Activated T-helper 2 cell treated with anti-CD3 and anti-CD28 coated beads, Interferon-gamma antibody, Interleukin-2, Interleukin-4, amounts not matched to agents 10 μg/mL and 5 μg/mL and 100 μg/mL, durations not matched to agents 14 hours and 24 hours and 36 hours (primary cell): ENCODE results near the gene CTNNA2. TPM values are rescaled to one million over a fixed set of nuclear protein-coding genes. Genes with fewer than 3 reads are reported as not detected.

Source experiments
- DNase-seq: peaks from one replicate; pipeline ENCODE4 v3.0.0; 2021; ENCODE audit warnings: low spot score
- H3K27ac Mint-ChIP-seq: one replicate; pipeline ENCODE4 v1.8.0; 2021; ENCODE audit warnings: mixed read lengths
- H3K27me3 Mint-ChIP-seq: one replicate; pipeline ENCODE4 v1.8.0; 2021; ENCODE audit warnings: low read depth, mixed read lengths
- H3K36me3 Mint-ChIP-seq: one replicate; pipeline ENCODE4 v1.8.0; 2021; ENCODE audit warnings: low read depth, mixed read lengths
- H3K4me1 Mint-ChIP-seq: one replicate; pipeline ENCODE4 v1.8.0; 2021; ENCODE audit warnings: low read depth, mixed read lengths
- H3K4me3 Mint-ChIP-seq: one replicate; pipeline ENCODE4 v1.8.0; 2021; ENCODE audit warnings: low read depth, mild to moderate bottlenecking, moderate library complexity, mixed read lengths
- H3K9me3 Mint-ChIP-seq: one replicate; pipeline ENCODE4 v1.8.0; 2021; ENCODE audit warnings: mixed read lengths
- intact Hi-C: fragments of 100-400 bp; cut with micrococcal nuclease; formaldehyde crosslinking; loops from one replicate; pipeline ENCODE4 v1.15.1; 2023
- total RNA-seq: library from RNA; stranded (reverse); gene quantifications from 2 replicates; pipeline ENCODE4 v1.2.3, GENCODE V29; 2022

CTNNA2 gene
- total RNA-seq, 1 donor from 2014 or later: not detected

- no peak overlapping the region for H3K27ac Mint-ChIP-seq
- H3K4me1 Mint-ChIP-seq: no peaks in the 10 kb centered on the region
- intact Hi-C loops: no loop called here
- H3K27me3 Mint-ChIP-seq: no peaks in the 10 kb centered on the region
- peaks cover 16% of the 10 kb centered on the region for H3K9me3 Mint-ChIP-seq
- H3K4me3 Mint-ChIP-seq: no peak overlapping the region
- no peaks in the 10 kb centered on the region for H3K36me3 Mint-ChIP-seq
- DNase-seq: no peak
These were observed 825.9 kb downstream of the CTNNA2 start for GRCh38 chr2:80338794-80339193.

GRCh38 chr2:80340022-80340421 is 827.2 kb downstream of the CTNNA2 start:
- no peak for DNase-seq
- Mint-ChIP-seq H3K27me3 (no peaks in the 10 kb centered on the region), H3K9me3 (peaks cover 15% of the 10 kb centered on the region), H3K4me1 (no peaks in the 10 kb centered on the region), H3K36me3 (no peaks in the 10 kb centered on the region), H3K27ac (no peak overlapping the region), H3K4me3 (no peak overlapping the region)
- intact Hi-C loops: no loop called here

GRCh38 chr2:80348078-80348477 is 835.2 kb downstream of the CTNNA2 start:
- H3K36me3 Mint-ChIP-seq: no peaks in the 10 kb centered on the region
- intact Hi-C loops: no loop called here

GRCh38 chr2:80348953-80349352 is 836.1 kb downstream of the CTNNA2 start:
- no peak for DNase-seq
- H3K27me3 Mint-ChIP-seq: no peaks in the 10 kb centered on the region
- H3K27ac Mint-ChIP-seq: no peak overlapping the region
- no peak overlapping the region for H3K4me3 Mint-ChIP-seq
- intact Hi-C loops: no loop called here
- H3K36me3 Mint-ChIP-seq: no peaks in the 10 kb centered on the region
- H3K9me3 Mint-ChIP-seq: peaks cover 31% of the 10 kb centered on the region
- H3K4me1 Mint-ChIP-seq: no peaks in the 10 kb centered on the region

More at GRCh38 chr2:80348078-80348477, 835.2 kb downstream of the CTNNA2 start:
- H3K4me1 Mint-ChIP-seq: no peaks in the 10 kb centered on the region
- H3K4me3 Mint-ChIP-seq: no peak overlapping the region
- no peaks in the 10 kb centered on the region for H3K27me3 Mint-ChIP-seq
- H3K9me3 Mint-ChIP-seq: peaks cover 28% of the 10 kb centered on the region
- DNase-seq: no peak
- no peak overlapping the region for H3K27ac Mint-ChIP-seq

GRCh38 chr2:80351231-80351630 is 838.4 kb downstream of the CTNNA2 start:
- Mint-ChIP-seq H3K4me3 (no peak overlapping the region), H3K9me3 (peaks cover 25% of the 10 kb centered on the region), H3K36me3 (no peaks in the 10 kb centered on the region), H3K27ac (no peak overlapping the region), H3K27me3 (no peaks in the 10 kb centered on the region), H3K4me1 (no peaks in the 10 kb centered on the region)
- DNase-seq: no peak
- intact Hi-C loops: no loop called here

- no peaks in the 10 kb centered on the region for H3K4me1 Mint-ChIP-seq
- intact Hi-C loops: no loop called here
- DNase-seq: no peak
- no peak overlapping the region for H3K4me3 Mint-ChIP-seq
- H3K27ac Mint-ChIP-seq: no peak overlapping the region
- no peaks in the 10 kb centered on the region for H3K36me3 Mint-ChIP-seq
- peaks cover 27% of the 10 kb centered on the region for H3K9me3 Mint-ChIP-seq
- no peaks in the 10 kb centered on the region for H3K27me3 Mint-ChIP-seq
These were observed 842.0 kb downstream of the CTNNA2 start for GRCh38 chr2:80354858-80355257.

- H3K36me3 Mint-ChIP-seq: no peaks in the 10 kb centered on the region
- peaks cover 6% of the 10 kb centered on the region for H3K9me3 Mint-ChIP-seq
- H3K27me3 Mint-ChIP-seq: no peaks in the 10 kb centered on the region
- no peaks in the 10 kb centered on the region for H3K4me1 Mint-ChIP-seq
- intact Hi-C loops: no loop called here
- no peak for DNase-seq
- no peak overlapping the region for H3K27ac Mint-ChIP-seq
- H3K4me3 Mint-ChIP-seq: no peak overlapping the region
These were observed 849.1 kb downstream of the CTNNA2 start for GRCh38 chr2:80361904-80362303.

GRCh38 chr2:80363330-80363729 is 850.5 kb downstream of the CTNNA2 start:
- peaks cover 6% of the 10 kb centered on the region for H3K9me3 Mint-ChIP-seq
- H3K36me3 Mint-ChIP-seq: no peaks in the 10 kb centered on the region
- H3K4me1 Mint-ChIP-seq: no peaks in the 10 kb centered on the region
- H3K27ac Mint-ChIP-seq: no peak overlapping the region
- no peak for DNase-seq
- H3K4me3 Mint-ChIP-seq: no peak overlapping the region
- intact Hi-C loops: no loop called here
- H3K27me3 Mint-ChIP-seq: no peaks in the 10 kb centered on the region

GRCh38 chr2:80363791-80364349 is 851.0 kb downstream of the CTNNA2 start:
- intact Hi-C loops: no loop called here
- H3K9me3 Mint-ChIP-seq: peaks cover 6% of the 10 kb centered on the region
- no peaks in the 10 kb centered on the region for H3K36me3 Mint-ChIP-seq
- no peaks in the 10 kb centered on the region for H3K27me3 Mint-ChIP-seq
- no peak for DNase-seq
- H3K4me3 Mint-ChIP-seq: no peak overlapping the region
- H3K4me1 Mint-ChIP-seq: no peaks in the 10 kb centered on the region
- H3K27ac Mint-ChIP-seq: no peak overlapping the region

- no peaks in the 10 kb centered on the region for H3K36me3 Mint-ChIP-seq
- no peak overlapping the region for H3K4me3 Mint-ChIP-seq
- H3K4me1 Mint-ChIP-seq: no peaks in the 10 kb centered on the region
- intact Hi-C loops: no loop called here
- peaks cover 10% of the 10 kb centered on the region for H3K9me3 Mint-ChIP-seq
- no peaks in the 10 kb centered on the region for H3K27me3 Mint-ChIP-seq
- no peak overlapping the region for H3K27ac Mint-ChIP-seq
- DNase-seq: no peak
These were observed 851.8 kb downstream of the CTNNA2 start for GRCh38 chr2:80364524-80365212.

GRCh38 chr2:80365762-80366161 is 852.9 kb downstream of the CTNNA2 start:
- Mint-ChIP-seq H3K4me3 (no peak overlapping the region), H3K4me1 (no peaks in the 10 kb centered on the region), H3K9me3 (peaks cover 10% of the 10 kb centered on the region), H3K36me3 (no peaks in the 10 kb centered on the region), H3K27ac (no peak overlapping the region), H3K27me3 (no peaks in the 10 kb centered on the region)
- no peak for DNase-seq
- intact Hi-C loops: no loop called here

GRCh38 chr2:80370375-80371009 is 857.6 kb downstream of the CTNNA2 start:
- Mint-ChIP-seq H3K9me3 (peaks cover 23% of the 10 kb centered on the region), H3K27ac (no peak overlapping the region), H3K4me3 (no peak overlapping the region), H3K36me3 (no peaks in the 10 kb centered on the region), H3K27me3 (no peaks in the 10 kb centered on the region), H3K4me1 (no peaks in the 10 kb centered on the region)
- DNase-seq: no peak
- intact Hi-C loops: no loop called here

GRCh38 chr2:80374105-80374504 is 861.3 kb downstream of the CTNNA2 start:
- H3K36me3 Mint-ChIP-seq: no peaks in the 10 kb centered on the region
- no peaks in the 10 kb centered on the region for H3K4me1 Mint-ChIP-seq
- intact Hi-C loops: no loop called here
- no peak overlapping the region for H3K27ac Mint-ChIP-seq
- peaks cover 44% of the 10 kb centered on the region for H3K9me3 Mint-ChIP-seq
- no peak for DNase-seq
- no peak overlapping the region for H3K4me3 Mint-ChIP-seq
- no peaks in the 10 kb centered on the region for H3K27me3 Mint-ChIP-seq
